CD14-positive monocyte (primary cell): ENCODE results near the gene SENP3. TPM values are rescaled to one million over a fixed set of nuclear protein-coding genes. Genes with fewer than 3 reads are reported as not detected.

Experiments
- DNase-seq, 3 donors: peaks; one replicate each; pipeline ENCODE4 v3.0.0-alpha.2; 2011 to 2022
- H2AFZ ChIP-seq: 2 replicates; pipeline ENCODE4 v1.6.0; 2012; ENCODE audit warnings: mild to moderate bottlenecking, low read depth, low read length, inconsistent platforms; ENCODE audit not compliant: insufficient read depth, poor library complexity, severe bottlenecking
- H3K27ac ChIP-seq, 2 donors: 1 replicate in 1 of 2; 2 replicates in 1 of 2; pipeline ENCODE4 v1.5.1; 2012 to 2013; ENCODE audit warnings: low read length in 2 of 2, control low read depth in 1 of 2, inconsistent platforms in 1 of 2, low read depth in 1 of 2, mild to moderate bottlenecking in 1 of 2
- H3K27me3 ChIP-seq, 2 donors: one replicate each; pipeline versions ENCODE4 v1.6.0 to v1.6.1; 2011 to 2013; ENCODE audit warnings: low read length in 2 of 2; ENCODE audit not compliant: control insufficient read depth in 2 of 2, insufficient read depth in 2 of 2
- H3K36me3 ChIP-seq, 2 donors: replicated peaks in 1 of 2; 1 replicate in 1 of 2; 2 replicates in 1 of 2; pipeline versions ENCODE4 v1.5.1 to v1.6.1; 2012 to 2013; ENCODE audit warnings: low read length in 2 of 2, control low read depth in 1 of 2, inconsistent platforms in 1 of 2, mild to moderate bottlenecking in 1 of 2; ENCODE audit not compliant: insufficient read depth in 2 of 2, control insufficient read depth in 1 of 2
- H3K4me1 ChIP-seq, 2 donors: 1 replicate in 1 of 2; 2 replicates in 1 of 2; pipeline versions ENCODE4 v1.5.1 to v1.6.1; 2012 to 2013; ENCODE audit warnings: low read length in 2 of 2, control low read depth in 1 of 2, inconsistent platforms in 1 of 2, mild to moderate bottlenecking in 1 of 2, moderate library complexity in 1 of 2; ENCODE audit not compliant: insufficient read depth in 2 of 2, control insufficient read depth in 1 of 2
- H3K4me2 ChIP-seq: replicated peaks from 2 replicates; pipeline ENCODE3; 2012; ENCODE audit warnings: low read length, moderate library complexity, mild to moderate bottlenecking; ENCODE audit not compliant: poor library complexity, severe bottlenecking; ENCODE audit errors: extremely low read depth
- H3K4me3 ChIP-seq, 3 experiments: fragments of 200-600 bp in 1 of 3; sonication (generic) in 1 of 3; replicated peaks in 1 of 3; 1 replicate in 2 of 3; 2 replicates in 1 of 3; pipeline ENCODE4 v1.5.1; 2011 to 2013; ENCODE audit warnings: low read length in 3 of 3, mild to moderate bottlenecking in 3 of 3, control low read depth in 2 of 3, low read depth in 2 of 3, inconsistent platforms in 1 of 3, moderate library complexity in 1 of 3
- H3K79me2 ChIP-seq: 2 replicates; pipeline ENCODE4 v1.6.0; 2012; ENCODE audit warnings: mild to moderate bottlenecking, control low read depth, inconsistent platforms, low read length, moderate library complexity; ENCODE audit not compliant: insufficient read depth
- H3K9ac ChIP-seq: 2 replicates; pipeline ENCODE4 v1.6.0; 2017; ENCODE audit warnings: low read length, mild to moderate bottlenecking; ENCODE audit not compliant: insufficient read depth, poor library complexity, severe bottlenecking
- H3K9me3 ChIP-seq, 2 donors: replicated peaks in 1 of 2; 1 replicate in 1 of 2; 2 replicates in 1 of 2; pipeline versions ENCODE4 v1.5.1 to v1.6.1; 2012 to 2013; ENCODE audit warnings: low read length in 2 of 2, control low read depth in 1 of 2; ENCODE audit not compliant: control insufficient read depth in 1 of 2, insufficient read depth in 1 of 2
- H4K20me1 ChIP-seq: 2 replicates; pipeline ENCODE4 v1.6.0; 2012; ENCODE audit warnings: mild to moderate bottlenecking, low read length, control low read depth, moderate library complexity; ENCODE audit not compliant: insufficient read depth
- H3K27ac Mint-ChIP-seq, 7 donors: one replicate each; pipeline ENCODE4 v1.8.0; 2020; ENCODE audit warnings: mild to moderate bottlenecking in 7 of 7, mixed read lengths in 7 of 7, moderate library complexity in 6 of 7, inconsistent platforms in 2 of 7
- H3K27me3 Mint-ChIP-seq, 3 donors: one replicate each; pipeline ENCODE4 v1.8.0; 2021 to 2022; ENCODE audit warnings: low read depth in 3 of 3, mild to moderate bottlenecking in 3 of 3, mixed read lengths in 3 of 3, moderate library complexity in 3 of 3, inconsistent platforms in 1 of 3
- H3K36me3 Mint-ChIP-seq, 2 donors: one replicate each; pipeline ENCODE4 v1.8.0; 2020; ENCODE audit warnings: mixed read lengths in 2 of 2, inconsistent platforms in 1 of 2, mild to moderate bottlenecking in 1 of 2
- H3K4me1 Mint-ChIP-seq: one replicate; pipeline ENCODE4 v1.8.0; 2020; ENCODE audit warnings: mild to moderate bottlenecking, mixed read lengths
- H3K4me3 Mint-ChIP-seq, 2 donors: one replicate each; pipeline ENCODE4 v1.8.0; 2020; ENCODE audit warnings: mild to moderate bottlenecking in 2 of 2, mixed read lengths in 2 of 2, moderate library complexity in 1 of 2
- H3K9me3 Mint-ChIP-seq, 7 donors: one replicate each; pipeline ENCODE4 v1.8.0; 2020 to 2022; ENCODE audit warnings: mixed read lengths in 7 of 7, mild to moderate bottlenecking in 6 of 7, moderate library complexity in 6 of 7, inconsistent platforms in 2 of 7
- WGBS: methylation state at CpG from one replicate; pipeline ENCODE4 v1.1.5; 2013; ENCODE audit warnings: missing lambda C conversion rate; ENCODE audit not compliant: insufficient coverage; 5-methylcytosine and 5-hydroxymethylcytosine counted together
- intact Hi-C, 2 donors: fragments of 100-400 bp; cut with micrococcal nuclease; formaldehyde crosslinking; loops; one replicate each; pipeline versions ENCODE4 v1.15.0 to v1.15.1; 2023
- polyA plus RNA-seq, 3 donors: library from polyadenylated mRNA; depleted of rRNA in 1 of 3; unstranded in 2 of 3; stranded (reverse) in 1 of 3; fragments of 300-500 nt in 2 of 3; fragments of >200 nt in 1 of 3; fragmentation: Illumina TruSeq in 2 of 3; gene quantifications; 1 replicate in 2 of 3; 2 replicates in 1 of 3; pipeline ENCODE4 v1.2.3, GENCODE V29; 2012 to 2021
- TF ChIP-seq, protein P1 (sequence below): fragments of 200-600 bp; IDR thresholded peaks from one replicate; pipeline ENCODE4 v1.8.0; 2022; ENCODE audit warnings: antibody characterized with exemption, mild to moderate bottlenecking

The SENP3 gene
- polyA plus RNA-seq, 3 donors: 2.9 to 140 (median 5.6) TPM

- intact Hi-C loops: loop anchor here (2.0 to 10.0 kb wide), 4 partner anchors 17 to 247 kb away; partner anchors contain the start of genes NEURL4 (in 1 of the 2), POLR2A (in 1 of the 2), SLC35G6 (in 1 of the 2) and TP53 (in 1 of the 2)
- Mint-ChIP-seq H3K9me3 (peaks cover 0 to 4% (median 0%) of the 10 kb centered on the region in 7 donors), H3K36me3 (peaks cover 71 to 84% of the 10 kb centered on the region in 2 donors), H3K4me3 (peak overlapping the region; percentile 97), H3K27me3 (peaks cover 0 to 9% (median 2%) of the 10 kb centered on the region in 3 donors), H3K27ac (peak overlapping the region; percentile 98 to 100 (median 99)), H3K4me1 (peaks cover 49% of the 10 kb centered on the region)
- peaks cover 61 to 76% of the 10 kb centered on the region in 2 donors for H3K36me3 ChIP-seq
- peak overlapping the region; percentile 96 to 99 for H3K27ac ChIP-seq
- DNase-seq: no peak
- peak overlapping the region; percentile 54 to 100 (median 82) for H3K4me3 ChIP-seq
- peak overlapping the region; percentile 79 for H3K9ac ChIP-seq
- H4K20me1 ChIP-seq: peaks cover 50% of the 10 kb centered on the region
- TF ChIP-seq, protein P1, sequence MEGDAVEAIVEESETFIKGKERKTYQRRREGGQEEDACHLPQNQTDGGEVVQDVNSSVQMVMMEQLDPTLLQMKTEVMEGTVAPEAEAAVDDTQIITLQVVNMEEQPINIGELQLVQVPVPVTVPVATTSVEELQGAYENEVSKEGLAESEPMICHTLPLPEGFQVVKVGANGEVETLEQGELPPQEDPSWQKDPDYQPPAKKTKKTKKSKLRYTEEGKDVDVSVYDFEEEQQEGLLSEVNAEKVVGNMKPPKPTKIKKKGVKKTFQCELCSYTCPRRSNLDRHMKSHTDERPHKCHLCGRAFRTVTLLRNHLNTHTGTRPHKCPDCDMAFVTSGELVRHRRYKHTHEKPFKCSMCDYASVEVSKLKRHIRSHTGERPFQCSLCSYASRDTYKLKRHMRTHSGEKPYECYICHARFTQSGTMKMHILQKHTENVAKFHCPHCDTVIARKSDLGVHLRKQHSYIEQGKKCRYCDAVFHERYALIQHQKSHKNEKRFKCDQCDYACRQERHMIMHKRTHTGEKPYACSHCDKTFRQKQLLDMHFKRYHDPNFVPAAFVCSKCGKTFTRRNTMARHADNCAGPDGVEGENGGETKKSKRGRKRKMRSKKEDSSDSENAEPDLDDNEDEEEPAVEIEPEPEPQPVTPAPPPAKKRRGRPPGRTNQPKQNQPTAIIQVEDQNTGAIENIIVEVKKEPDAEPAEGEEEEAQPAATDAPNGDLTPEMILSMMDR: no peak
- peak overlapping the region; percentile 73 for H2AFZ ChIP-seq
- H3K27me3 ChIP-seq: no peaks in the 10 kb centered on the region
- H3K79me2 ChIP-seq: peaks cover 85% of the 10 kb centered on the region
- H3K4me1 ChIP-seq: peaks cover 43 to 47% of the 10 kb centered on the region in 2 donors
- no peaks in the 10 kb centered on the region for H3K9me3 ChIP-seq
- 0% methylated on average over 11 of the region's 11 CpGs for WGBS
- peak overlapping the region; percentile 78 for H3K4me2 ChIP-seq
Measured at GRCh38 chr17:7572338-7572587, 10.5 kb downstream of the SENP3 start.

GRCh38 chr17:7572588-7573323 lies 11.0 kb downstream of the SENP3 start:
- Mint-ChIP-seq H3K27me3 (peaks cover 0 to 9% (median 2%) of the 10 kb centered on the region in 3 donors), H3K4me3 (peak overlapping the region; percentile 97 to 98), H3K27ac (peak overlapping the region; percentile 98 to 100 (median 99)), H3K4me1 (peaks cover 54% of the 10 kb centered on the region), H3K36me3 (peaks cover 71 to 84% of the 10 kb centered on the region in 2 donors), H3K9me3 (peaks cover 0 to 4% (median 0%) of the 10 kb centered on the region in 7 donors)
- Histone ChIP-seq H3K36me3 (peaks cover 63 to 76% of the 10 kb centered on the region in 2 donors), H3K9me3 (no peaks in the 10 kb centered on the region), H3K79me2 (peaks cover 90% of the 10 kb centered on the region), H3K27me3 (no peaks in the 10 kb centered on the region), H3K27ac (peak overlapping the region; percentile 99), H3K9ac (peak overlapping the region; percentile 99), H3K4me3 (peak overlapping the region; percentile 60 to 100 (median 95)), H3K4me2 (peak overlapping the region; percentile 91), H4K20me1 (peaks cover 51% of the 10 kb centered on the region), H3K4me1 (peaks cover 48 to 52% of the 10 kb centered on the region in 2 donors), H2AFZ (no peak overlapping the region)
- intact Hi-C loops: loop anchor here (2.0 to 10.0 kb wide), 4 partner anchors 16 to 248 kb away; partner anchors contain the start of genes NEURL4 (in 1 of the 2), POLR2A (in 1 of the 2), SLC35G6 (in 1 of the 2) and TP53 (in 1 of the 2)
- under 1% methylated on average over 71 of the region's 73 CpGs for WGBS
- DNase-seq: peak; percentile 99 to 100 (median 100)
- TF ChIP-seq, protein P1: no peak
